HEK293 (cell line): ENCODE results near the gene ABCC11.

Source experiments
- BCL11B ChIP-seq: fragments of 450-650 bp; formaldehyde crosslinking; IDR thresholded peaks from 2 replicates; pipeline ENCODE4 v1.5.1; 2016; ENCODE audit warnings: low read depth, missing biosample characterization, missing genetic modification characterization
- TF ChIP-seq, protein P1 (sequence below): fragments of 450-650 bp; formaldehyde crosslinking; IDR thresholded peaks from 2 replicates; pipeline ENCODE4 v1.5.1; 2016; ENCODE audit warnings: missing biosample characterization, missing genetic modification characterization
- TF ChIP-seq, protein P2 (sequence below): fragments of 450-650 bp; formaldehyde crosslinking; IDR thresholded peaks from 2 replicates; pipeline ENCODE4 v1.5.1; 2016; ENCODE audit warnings: missing biosample characterization, missing genetic modification characterization
- TF ChIP-seq, protein P3 (sequence below): fragments of 450-650 bp; formaldehyde crosslinking; IDR thresholded peaks from 2 replicates; pipeline ENCODE4 v1.5.1; 2017; ENCODE audit warnings: missing biosample characterization, missing genetic modification characterization
- TF ChIP-seq, protein P4 (sequence below): IDR thresholded peaks from 2 replicates; pipeline ENCODE4 v1.6.1; 2011; ENCODE audit warnings: mild to moderate bottlenecking, low read depth, low read length, borderline replicate concordance
- TF ChIP-seq, protein P5 (sequence below): fragments of 450-650 bp; formaldehyde crosslinking; IDR thresholded peaks from 2 replicates; pipeline ENCODE4 v1.5.1; 2016; ENCODE audit warnings: missing biosample characterization, missing genetic modification characterization

DNA sequence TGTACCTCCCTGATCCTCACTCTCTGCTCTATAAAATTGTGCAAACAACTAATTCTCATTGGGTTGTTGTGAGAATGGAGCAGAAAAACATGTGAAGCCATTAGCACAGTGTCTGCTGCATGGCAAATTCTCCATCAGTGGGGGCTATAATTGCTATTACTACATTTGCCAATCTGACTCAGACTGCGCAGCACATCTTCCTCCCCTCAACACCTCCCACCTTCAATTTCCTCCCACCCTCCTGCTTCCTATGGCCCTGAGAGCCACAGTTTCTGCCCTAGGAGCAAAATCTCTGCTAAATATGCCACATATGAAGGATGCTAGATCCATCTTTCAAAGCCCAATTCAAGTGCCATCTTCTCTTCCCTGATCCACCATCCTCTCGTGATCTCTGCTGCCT lies 128.5 kb downstream of the ABCC11 start:
- TF ChIP-seq, protein P1, sequence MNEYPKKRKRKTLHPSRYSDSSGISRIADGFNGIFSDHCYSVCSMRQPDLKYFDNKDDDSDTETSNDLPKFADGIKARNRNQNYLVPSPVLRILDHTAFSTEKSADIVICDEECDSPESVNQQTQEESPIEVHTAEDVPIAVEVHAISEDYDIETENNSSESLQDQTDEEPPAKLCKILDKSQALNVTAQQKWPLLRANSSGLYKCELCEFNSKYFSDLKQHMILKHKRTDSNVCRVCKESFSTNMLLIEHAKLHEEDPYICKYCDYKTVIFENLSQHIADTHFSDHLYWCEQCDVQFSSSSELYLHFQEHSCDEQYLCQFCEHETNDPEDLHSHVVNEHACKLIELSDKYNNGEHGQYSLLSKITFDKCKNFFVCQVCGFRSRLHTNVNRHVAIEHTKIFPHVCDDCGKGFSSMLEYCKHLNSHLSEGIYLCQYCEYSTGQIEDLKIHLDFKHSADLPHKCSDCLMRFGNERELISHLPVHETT (tag by site-specific recombination) = no peak
- TF ChIP-seq, protein P2, sequence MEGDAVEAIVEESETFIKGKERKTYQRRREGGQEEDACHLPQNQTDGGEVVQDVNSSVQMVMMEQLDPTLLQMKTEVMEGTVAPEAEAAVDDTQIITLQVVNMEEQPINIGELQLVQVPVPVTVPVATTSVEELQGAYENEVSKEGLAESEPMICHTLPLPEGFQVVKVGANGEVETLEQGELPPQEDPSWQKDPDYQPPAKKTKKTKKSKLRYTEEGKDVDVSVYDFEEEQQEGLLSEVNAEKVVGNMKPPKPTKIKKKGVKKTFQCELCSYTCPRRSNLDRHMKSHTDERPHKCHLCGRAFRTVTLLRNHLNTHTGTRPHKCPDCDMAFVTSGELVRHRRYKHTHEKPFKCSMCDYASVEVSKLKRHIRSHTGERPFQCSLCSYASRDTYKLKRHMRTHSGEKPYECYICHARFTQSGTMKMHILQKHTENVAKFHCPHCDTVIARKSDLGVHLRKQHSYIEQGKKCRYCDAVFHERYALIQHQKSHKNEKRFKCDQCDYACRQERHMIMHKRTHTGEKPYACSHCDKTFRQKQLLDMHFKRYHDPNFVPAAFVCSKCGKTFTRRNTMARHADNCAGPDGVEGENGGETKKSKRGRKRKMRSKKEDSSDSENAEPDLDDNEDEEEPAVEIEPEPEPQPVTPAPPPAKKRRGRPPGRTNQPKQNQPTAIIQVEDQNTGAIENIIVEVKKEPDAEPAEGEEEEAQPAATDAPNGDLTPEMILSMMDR = no peak
- no peak for TF ChIP-seq BCL11B (tag by site-specific recombination)
- TF ChIP-seq, protein P3, sequence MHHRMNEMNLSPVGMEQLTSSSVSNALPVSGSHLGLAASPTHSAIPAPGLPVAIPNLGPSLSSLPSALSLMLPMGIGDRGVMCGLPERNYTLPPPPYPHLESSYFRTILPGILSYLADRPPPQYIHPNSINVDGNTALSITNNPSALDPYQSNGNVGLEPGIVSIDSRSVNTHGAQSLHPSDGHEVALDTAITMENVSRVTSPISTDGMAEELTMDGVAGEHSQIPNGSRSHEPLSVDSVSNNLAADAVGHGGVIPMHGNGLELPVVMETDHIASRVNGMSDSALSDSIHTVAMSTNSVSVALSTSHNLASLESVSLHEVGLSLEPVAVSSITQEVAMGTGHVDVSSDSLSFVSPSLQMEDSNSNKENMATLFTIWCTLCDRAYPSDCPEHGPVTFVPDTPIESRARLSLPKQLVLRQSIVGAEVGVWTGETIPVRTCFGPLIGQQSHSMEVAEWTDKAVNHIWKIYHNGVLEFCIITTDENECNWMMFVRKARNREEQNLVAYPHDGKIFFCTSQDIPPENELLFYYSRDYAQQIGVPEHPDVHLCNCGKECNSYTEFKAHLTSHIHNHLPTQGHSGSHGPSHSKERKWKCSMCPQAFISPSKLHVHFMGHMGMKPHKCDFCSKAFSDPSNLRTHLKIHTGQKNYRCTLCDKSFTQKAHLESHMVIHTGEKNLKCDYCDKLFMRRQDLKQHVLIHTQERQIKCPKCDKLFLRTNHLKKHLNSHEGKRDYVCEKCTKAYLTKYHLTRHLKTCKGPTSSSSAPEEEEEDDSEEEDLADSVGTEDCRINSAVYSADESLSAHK (tag by site-specific recombination) = no peak
- TF ChIP-seq, protein P4, sequence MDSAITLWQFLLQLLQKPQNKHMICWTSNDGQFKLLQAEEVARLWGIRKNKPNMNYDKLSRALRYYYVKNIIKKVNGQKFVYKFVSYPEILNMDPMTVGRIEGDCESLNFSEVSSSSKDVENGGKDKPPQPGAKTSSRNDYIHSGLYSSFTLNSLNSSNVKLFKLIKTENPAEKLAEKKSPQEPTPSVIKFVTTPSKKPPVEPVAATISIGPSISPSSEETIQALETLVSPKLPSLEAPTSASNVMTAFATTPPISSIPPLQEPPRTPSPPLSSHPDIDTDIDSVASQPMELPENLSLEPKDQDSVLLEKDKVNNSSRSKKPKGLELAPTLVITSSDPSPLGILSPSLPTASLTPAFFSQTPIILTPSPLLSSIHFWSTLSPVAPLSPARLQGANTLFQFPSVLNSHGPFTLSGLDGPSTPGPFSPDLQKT = no peak
- TF ChIP-seq, protein P5, sequence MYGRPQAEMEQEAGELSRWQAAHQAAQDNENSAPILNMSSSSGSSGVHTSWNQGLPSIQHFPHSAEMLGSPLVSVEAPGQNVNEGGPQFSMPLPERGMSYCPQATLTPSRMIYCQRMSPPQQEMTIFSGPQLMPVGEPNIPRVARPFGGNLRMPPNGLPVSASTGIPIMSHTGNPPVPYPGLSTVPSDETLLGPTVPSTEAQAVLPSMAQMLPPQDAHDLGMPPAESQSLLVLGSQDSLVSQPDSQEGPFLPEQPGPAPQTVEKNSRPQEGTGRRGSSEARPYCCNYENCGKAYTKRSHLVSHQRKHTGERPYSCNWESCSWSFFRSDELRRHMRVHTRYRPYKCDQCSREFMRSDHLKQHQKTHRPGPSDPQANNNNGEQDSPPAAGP (tag by site-specific recombination) = no peak
